NCI-H2227 (cell line): ENCODE results near the gene TNRC6B.
"Not testable (repeated sequence)": the region's sequence is repeated elsewhere in the genome, so short reads cannot be mapped to it uniquely, and the experiment has no call there.

Source experiments
- DNase-seq: peaks from one replicate; lab custom pipeline; 2025; ENCODE audit not compliant: unreplicated experiment; lab: John Stamatoyannopoulos, UW

Gene TNRC6B

DNA sequence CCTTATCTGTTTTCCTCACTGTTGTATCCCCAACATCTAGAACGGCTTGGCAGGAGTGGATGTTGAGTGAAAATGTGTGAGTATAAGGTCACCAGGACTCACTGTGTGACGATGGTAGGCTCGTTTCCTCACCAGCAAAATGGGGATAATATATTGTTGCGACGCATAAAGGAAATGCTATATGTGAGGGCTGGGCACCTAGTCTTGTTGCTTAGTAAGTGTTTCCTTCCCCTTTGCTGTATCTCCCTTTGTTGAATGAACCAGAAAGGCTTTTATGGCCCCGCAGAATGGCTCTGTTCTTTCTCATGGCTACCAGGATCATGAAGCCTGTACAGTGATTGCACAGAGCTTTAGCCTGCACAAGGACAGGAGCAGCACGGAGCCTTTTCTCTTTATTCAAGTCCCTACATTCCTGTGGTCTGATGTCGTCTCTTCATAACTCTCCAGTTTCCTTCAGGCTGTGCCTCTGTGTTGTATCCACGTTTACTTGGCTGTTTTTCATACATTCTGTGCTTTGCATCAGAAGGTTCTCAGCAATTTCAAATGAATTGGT lies 5.4 kb downstream of the TNRC6B start:
- no peak for DNase-seq

GRCh38 chr22:40183603-40184002 lies 5.9 kb downstream of the TNRC6B start:
- not testable (repeated sequence) for DNase-seq

DNA sequence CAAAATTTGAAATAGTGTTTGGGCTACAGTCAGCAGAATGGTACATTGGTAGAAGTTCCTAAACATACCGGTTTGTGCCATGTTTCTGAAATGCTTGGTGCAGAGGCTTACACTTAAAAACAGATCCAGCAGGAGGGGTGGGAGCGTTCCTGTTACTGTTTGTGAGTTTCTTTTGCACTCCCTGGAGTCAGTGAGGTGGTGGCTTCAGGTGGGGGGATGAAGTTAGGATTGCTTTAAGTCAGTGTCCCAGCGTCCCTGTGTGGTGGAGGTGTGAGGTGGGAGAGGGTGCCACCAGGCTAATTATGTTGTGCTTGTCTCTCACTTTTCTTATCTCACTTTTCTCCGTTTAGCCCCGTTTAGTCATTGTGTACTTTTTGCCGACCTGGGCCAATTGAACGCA lies 9.7 kb downstream of the TNRC6B start:
- DNase-seq: no peak

DNA sequence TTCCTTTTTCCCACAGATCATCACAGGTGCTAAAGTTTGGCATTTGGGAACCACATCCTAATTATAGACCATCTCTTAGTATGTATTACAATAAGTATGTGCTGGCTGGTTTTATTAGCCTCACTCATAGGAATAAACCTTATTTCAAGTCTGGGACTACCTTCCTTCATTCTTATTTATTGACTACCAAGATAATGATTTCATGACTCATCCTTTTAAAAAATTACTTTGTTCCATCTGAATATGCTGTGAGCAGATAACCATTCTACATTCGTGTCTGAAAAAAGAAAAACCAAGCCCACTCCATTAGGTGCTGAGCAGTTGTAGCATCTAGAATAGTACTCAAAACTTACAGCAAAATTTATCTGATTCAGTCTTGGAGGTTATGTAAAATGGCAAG lies 12.3 kb downstream of the TNRC6B start:
- DNase-seq: no peak

GRCh38 chr22:40190501-40190900 lies 12.8 kb downstream of the TNRC6B start:
- DNase-seq: no peak

DNA sequence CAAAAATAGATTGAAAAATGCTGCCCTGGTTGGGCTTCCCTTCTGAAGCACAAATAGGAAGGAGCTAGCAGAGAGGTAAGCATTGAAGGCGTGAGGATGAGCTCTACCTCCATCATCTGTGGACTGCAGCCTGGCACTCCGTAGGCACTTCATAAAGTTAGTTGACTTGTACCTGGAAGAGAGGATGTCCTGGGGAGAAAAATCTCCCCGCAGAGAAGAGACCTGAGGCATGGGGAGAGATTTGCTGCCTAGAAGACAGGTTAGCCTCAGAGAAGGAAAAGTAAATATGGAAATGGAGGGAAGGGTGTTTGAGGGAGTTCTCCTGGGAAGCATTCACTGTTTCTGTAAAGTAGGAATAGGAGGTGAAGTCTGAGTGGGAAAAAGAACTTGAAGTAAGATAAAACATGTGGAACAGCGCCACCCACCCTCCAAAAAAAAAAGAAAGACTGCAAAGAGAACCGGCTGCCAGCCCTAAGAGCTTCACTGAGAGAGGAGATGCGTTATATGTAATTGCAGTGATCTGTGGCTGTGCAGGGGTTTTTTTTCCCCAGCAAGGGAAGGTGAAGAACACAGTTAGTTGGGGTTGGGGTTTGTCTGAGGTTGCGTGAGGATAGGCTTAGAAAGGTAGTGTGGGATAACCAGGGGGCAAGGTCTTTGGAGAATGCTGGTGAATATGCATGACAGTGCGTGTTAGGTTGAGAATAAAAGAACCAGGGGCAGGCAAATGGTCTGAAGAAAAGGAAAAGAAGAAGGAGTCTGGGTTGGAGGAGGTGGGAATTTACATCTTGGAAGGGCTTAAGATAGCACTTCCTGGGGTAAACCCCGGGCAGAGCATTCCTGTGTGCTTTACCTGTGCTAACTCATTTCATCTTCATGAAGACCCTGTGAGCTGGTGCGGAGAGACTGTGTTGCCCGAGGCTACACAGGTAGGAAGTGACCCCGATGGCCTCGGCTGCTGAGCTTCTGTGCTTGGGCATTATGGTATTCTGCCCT lies 16.0 kb downstream of the TNRC6B start:
- peak; percentile 36 for DNase-seq

- no peak for DNase-seq
Observed at GRCh38 chr22:40194656-40195055, 16.9 kb downstream of the TNRC6B start.

DNA sequence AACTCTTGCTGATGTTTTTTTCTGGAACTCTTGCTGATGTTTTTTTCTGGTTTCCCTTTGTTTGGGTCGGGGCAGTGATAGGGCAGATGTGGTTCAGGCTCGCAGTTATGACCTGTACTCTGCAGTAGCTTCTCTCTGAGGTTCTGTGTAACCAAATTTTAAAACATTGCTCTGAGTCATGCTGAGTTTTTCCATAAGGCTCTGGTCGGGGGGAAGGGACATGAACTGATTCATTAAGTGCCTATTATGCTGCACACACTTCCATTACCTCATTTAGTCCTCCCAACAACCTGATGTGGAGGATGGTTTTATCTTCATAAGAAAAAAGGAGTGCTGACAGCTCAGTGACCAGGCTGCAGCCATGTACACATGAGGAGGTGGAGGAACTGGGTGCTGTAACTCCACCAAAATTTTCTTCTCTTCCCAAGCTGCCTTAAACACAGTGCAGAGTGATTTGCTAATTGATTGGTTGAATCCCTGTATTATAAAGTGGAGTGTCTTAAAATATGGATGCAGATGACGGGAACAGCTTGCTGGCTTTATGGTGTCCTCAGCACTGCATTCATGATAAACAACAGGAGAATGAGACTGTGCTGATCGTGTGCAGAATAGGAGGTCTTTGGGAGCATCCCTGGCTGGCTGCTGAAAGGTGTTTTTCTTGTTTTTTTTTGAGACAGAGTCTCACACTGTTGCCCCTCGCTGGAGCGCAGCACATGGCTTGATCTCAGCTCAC lies 19.1 kb downstream of the TNRC6B start:
- peak; percentile 6 for DNase-seq

GRCh38 chr22:40197421-40197820 lies 19.7 kb downstream of the TNRC6B start:
- not testable (repeated sequence) for DNase-seq

DNA sequence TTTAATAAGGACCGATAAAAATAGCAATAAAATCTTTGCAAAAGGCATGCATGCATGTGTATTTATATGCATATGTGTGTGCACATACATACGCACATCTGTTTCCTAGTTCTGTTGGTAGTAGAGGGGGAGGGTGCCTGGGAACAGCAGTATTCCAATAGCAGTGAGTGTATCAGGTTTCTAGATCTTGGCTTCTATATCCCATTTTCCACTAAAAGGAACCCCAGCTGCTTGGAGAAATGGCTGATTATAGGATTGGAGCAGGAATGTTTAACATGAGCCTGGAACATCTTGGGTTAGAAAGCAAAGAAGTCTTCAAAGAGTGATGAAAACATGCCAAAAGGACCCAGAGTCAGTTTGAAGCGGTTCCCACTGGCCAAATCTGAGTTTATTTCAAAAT lies 21.0 kb downstream of the TNRC6B start:
- DNase-seq: no peak

- DNase-seq: no peak
Observed at GRCh38 chr22:40199223-40199622, 21.5 kb downstream of the TNRC6B start.

- no peak for DNase-seq
Observed at GRCh38 chr22:40199852-40200251, 22.1 kb downstream of the TNRC6B start.

DNA sequence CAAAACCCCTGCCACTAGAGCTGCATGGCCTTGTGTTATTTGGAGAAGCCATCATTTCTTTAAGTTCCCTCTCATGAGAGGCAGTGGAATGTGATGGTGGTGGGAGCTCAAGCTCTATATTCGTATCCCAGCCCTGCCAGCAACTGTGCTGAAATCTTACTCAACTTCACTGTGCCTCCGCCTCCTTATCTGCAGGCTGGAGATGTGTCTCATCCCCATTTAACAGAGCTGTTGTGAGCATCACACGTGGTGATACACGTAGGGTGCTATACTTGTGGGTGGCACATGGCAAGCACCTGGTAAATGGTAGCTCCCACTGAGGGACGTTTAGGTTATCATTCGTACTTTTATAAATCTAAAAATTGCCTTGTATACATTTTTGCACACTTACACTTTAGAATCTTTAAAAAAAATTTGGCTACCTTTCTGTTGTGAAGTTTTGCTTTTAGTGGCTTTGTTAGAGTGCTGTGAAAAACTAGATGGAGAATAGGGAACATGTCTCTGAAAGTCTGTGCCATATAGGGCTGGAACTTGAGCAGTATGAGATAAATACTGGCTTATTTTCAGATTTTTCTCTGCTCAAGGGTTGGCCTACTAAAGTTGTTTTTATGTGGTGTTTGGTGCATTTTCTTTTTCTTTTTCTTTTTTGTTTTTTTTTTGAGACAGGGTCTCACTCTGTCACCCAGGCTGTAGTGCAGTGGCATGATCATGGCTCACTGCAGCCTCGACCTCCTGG lies 23.2 kb downstream of the TNRC6B start:
- DNase-seq: no peak

DNA sequence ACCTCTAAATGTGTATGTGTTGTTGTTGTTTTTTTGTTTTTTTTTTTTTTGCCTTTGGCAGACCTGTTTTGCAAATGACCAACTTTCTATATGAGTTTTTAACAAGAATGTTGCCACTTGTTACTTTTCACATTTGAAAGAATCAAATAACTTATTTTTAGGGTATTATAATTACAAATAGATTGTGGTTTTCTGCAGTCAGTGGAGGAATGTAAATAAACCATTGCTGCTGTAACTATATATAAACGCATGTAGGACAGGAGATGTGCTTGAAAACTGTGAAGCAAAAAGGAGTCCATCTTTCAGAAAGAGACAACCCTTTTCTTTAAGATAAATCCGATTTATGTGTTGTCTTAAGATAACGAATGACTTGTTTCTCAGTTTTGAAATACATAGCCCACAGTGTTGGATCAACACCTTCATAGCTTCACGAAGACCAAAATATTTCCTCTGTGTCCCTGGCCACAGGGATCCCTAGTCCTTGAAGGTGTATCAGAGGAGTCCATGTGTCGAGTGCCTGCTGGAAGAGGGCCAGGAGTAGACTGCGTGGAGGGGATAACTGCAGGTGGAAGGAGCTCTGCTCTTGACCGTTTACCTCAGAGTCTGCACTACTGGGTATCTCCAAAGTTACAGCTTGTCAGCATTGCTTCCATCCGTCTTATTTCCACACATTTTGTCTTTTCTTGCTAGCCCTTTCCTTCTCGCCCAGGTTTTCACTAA lies 24.7 kb downstream of the TNRC6B start:
- peak; percentile 4 for DNase-seq

DNA sequence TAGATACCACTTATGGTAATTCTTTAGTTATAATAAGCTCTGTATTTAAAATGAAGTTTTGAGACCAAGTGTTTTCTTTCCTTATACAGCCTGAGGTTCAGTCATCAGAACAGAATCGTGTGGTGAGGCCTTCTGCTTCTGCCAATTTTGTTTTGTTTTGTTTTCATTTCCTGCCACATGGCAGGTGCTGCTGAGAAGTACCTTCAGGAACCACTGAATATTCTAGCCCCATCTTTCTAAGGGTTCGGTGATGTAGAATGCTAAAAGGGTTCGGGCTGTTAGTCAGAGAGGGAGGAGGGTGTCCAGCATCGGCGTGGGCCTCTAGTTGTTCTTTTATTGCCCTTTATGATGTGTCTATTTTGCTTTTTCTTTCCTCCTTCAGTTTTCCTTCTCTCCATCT lies 25.8 kb downstream of the TNRC6B start:
- no peak for DNase-seq

GRCh38 chr22:40204321-40205116 lies 26.8 kb downstream of the TNRC6B start:
- peak; percentile 13 for DNase-seq

DNA sequence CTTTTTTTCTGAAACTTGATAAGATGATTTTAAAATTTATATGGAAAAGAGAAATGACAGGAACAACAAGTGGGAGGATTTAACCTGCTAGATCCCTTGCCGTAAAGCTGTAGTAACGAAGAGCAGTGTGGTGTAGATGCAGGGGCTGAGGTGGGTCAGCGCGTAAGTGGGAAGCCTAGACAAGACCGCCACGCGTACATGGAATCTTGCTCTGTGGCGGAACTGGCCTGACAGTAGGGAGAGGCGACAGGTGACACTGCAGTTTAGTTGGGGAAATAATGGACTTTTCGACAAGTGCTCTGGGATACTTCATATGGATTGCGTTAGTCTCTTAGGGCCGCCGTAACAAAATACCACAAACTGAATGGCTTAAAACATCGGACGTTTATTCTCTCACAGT lies 28.8 kb downstream of the TNRC6B start:
- no peak for DNase-seq

GRCh38 chr22:40210818-40211217 lies 33.1 kb downstream of the TNRC6B start:
- DNase-seq: no peak

- DNase-seq: no peak
Observed at GRCh38 chr22:40211476-40212054, 33.8 kb downstream of the TNRC6B start.
